GM04504 (cell line): ENCODE data around the gene ERC1.

ENCODE experiments used
- DNase-seq: peaks from one replicate; pipeline ENCODE4 v3.0.0-alpha.2; 2012; ENCODE audit warnings: low read depth

Gene ERC1

GRCh38 chr12:1443421-1444141 is 452.6 kb downstream of the ERC1 start:
- no peak for DNase-seq

- DNase-seq, result no peak
Measured at GRCh38 chr12:1444142-1444516, 453.1 kb downstream of the ERC1 start.

DNA sequence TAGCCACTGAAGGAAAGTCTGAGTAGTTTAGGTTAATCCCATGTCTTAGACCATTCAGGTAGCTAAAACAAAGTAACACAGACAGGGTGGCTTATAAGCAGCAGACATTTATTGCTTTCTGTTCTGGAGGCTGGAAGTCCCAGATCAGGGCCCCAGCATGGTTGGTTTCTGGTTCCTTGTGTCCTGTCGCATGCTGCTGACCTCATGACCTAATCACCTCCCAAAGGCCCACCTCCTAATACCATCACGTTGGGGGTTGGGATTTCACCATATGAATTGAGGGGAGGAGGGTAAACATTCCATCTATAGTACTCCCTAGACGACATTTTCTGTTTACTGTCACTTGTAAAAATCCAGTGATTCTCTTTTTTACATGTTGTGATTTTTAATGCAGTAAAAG is 454.8 kb downstream of the ERC1 start:
- DNase-seq, result no peak

GRCh38 chr12:1448336-1448735 is 457.3 kb downstream of the ERC1 start:
- no peak for DNase-seq

- DNase-seq, result no peak
Measured at GRCh38 chr12:1453810-1454209, 462.8 kb downstream of the ERC1 start.

- DNase-seq, result no peak
Measured at GRCh38 chr12:1456885-1457284, 465.9 kb downstream of the ERC1 start.

GRCh38 chr12:1457901-1458300 is 466.9 kb downstream of the ERC1 start:
- peak; percentile 77 for DNase-seq

GRCh38 chr12:1459339-1459738 is 468.3 kb downstream of the ERC1 start:
- DNase-seq, result no peak

DNA sequence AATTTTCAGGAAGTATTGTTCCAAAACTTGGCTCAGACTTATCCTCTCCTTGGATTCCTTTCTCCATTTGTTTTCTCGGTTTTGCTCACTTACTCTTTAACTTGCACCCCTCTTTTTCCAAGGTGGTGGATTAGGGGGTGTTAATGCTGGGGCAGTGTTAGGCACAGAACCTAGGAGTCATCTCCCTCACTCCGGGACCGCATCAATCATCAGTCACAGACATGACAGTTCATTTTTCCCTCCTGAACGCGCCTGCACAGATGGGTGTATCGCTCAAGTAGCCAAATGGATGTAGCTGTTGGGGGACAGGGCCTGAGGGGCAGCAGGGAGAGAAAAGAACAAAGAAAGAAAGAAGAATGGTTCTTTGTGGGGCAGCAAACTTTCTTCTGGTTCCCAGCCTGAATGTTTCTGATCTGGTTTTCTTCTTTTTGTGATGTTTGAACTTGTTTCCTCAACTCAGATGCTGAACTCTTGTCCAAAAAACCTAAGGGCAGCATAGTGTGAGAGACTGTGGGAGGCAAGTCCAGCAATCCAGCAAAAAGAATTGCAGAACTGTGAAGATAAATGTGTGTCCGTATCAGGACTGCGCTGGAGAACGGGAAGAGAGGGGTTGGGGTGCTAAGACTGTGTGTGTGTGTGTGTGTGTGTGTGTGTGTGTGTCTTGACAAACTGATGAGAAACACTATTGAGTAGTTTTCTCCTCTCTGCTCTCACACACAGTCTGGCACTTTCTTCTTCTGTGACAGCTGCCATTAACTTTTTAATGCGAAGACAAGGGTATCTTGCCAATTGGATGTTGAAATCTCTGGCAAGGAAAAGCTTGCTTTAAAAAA is 472.3 kb downstream of the ERC1 start:
- no peak for DNase-seq

- DNase-seq, result no peak
Measured at GRCh38 chr12:1464925-1465324, 473.9 kb downstream of the ERC1 start.

GRCh38 chr12:1465990-1466389 is 475.0 kb downstream of the ERC1 start:
- DNase-seq, result no peak

DNA sequence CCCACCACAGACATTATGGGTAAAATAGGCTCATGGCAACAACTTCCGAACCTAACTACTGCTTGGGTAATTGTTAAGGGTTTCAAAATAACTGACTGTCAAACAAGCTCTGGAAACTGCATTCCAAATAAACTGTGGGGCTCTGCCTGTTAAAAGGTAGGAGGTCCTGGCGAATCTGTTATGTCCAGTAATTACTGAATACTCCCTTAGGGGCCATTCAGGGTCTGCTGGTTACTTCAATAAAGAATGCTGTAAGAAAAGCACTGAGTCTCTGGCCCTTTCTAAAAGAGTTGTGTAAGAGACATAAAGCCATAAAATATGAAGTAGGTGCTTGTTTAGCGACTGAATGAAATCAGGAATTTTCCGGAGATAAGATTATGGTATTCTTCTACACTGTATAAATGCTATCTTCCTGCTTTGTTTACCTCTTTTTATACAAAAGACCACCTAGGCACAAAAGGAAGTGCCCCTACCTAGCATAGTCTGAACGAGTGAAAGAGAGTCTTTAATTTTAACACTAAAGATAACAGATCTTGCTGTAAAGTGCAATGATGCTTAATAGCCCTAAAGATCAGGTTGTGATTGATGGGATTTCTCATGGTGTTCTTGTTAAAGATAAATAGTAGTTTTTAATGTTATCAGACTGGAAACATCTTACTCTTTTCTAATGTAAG is 475.6 kb downstream of the ERC1 start:
- DNase-seq, result no peak

DNA sequence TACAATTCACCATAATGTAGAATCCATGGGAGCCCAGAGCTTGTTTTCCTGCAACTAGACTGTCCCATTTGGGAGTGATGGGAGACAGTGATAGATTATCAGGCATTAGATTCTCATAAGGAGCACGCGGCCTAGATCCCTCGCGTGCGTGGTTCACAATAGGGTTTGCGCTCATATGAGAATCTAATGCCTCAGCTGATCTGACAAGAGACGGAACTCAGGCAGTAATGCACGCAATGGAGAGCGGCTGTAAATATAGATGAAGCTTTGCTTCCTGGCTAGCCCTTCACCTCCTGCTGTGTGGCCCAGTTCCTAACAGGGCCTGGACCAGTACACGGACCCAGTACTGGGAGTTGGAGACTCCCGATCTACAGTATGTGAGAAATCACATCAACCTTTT is 476.7 kb downstream of the ERC1 start:
- DNase-seq, result no peak

DNA sequence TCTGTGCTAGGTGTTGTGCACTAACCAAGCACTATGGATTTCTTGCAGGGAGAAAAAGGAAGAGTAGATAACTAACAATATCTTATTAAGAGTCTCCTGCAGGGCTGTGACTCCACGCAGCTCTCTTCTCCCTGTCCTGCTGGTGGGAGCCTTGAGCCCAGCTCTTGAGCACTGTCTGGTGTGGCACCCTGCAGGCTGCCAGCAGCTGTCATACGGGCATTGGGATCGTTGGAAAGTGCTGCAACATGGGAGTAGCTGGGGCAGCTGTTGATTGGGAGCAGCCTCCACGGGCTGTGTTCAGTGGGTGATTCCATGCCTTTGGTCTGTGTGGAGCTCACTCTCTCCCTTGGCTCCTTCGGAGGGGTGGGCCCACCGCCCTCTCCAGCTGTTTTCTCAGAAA is 478.0 kb downstream of the ERC1 start:
- DNase-seq, result no peak

GRCh38 chr12:1470051-1470450 is 479.0 kb downstream of the ERC1 start:
- DNase-seq, result no peak

DNA sequence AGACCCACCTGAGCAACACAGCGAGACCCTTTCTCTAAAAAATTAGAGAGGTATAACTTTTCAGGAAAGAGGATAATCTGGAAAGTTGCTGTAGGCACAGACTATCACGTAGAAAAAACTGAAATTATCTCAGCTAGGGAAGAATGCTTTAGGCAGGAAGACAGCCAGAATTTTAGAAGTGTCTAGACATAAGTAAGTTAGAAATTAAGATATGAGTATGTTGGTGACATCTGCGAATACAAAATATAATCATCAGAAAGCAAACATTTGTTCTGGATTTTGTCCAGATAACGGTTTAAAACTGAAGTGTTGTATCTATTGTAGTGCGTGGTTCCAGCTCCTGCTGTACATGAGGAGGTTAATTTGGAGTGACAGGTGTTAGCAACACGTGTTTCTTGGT is 480.2 kb downstream of the ERC1 start:
- DNase-seq, result no peak

GRCh38 chr12:1473418-1473817 is 482.4 kb downstream of the ERC1 start:
- no peak for DNase-seq

DNA sequence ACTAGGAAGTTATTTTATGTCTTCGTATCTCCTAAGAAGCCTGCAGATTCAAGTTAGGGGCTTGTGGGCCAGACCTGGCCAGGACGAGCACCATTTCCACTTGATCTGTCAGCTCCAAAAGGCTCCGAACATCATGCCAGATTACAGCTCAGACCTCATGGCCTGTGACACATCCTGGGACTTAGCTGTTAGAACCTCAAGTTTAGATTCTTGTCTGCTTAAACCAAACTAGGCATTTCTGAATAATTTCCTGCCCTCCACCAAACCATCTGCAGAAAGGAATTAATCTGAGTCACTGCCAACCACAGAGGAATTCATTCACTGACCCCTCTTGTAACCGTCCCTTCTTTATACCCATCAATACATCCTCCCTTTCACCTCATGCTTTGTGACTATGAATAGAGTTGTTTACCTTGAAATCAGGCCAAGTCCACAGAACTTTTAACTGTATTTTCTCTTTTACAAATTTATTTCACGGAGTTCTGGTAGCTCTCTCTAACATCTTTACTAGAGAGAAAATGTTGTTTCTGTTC is 483.1 kb downstream of the ERC1 start:
- DNase-seq, result peak; percentile 91

DNA sequence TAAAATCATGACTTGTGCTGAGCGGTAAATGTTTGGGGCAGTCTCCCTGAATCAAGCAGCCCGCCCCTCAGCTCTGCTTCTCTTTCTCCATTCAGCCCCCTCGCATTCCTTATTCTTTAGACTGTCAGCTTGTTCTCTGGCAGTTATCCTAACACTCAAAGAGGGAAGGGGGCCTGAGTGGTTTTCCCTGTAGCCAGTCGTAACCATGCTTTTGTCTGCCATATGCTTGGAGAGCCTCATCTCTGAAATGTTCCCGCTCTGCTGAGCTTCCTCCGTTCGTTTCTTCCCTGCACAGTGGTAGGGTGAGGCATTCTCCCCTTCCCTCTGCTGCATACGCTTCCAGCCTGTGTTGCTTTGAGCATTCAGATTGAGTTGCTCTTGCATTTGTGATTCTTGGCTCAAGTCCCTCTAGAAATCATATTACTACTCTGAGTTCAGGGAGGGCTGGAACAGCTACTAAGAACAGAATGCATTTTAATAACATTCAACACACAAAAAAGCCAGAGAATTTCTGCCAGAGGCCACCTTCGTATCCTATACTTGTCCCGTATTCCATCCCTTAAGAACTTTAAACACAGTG is 483.6 kb downstream of the ERC1 start:
- DNase-seq, result peak; percentile 65

DNA sequence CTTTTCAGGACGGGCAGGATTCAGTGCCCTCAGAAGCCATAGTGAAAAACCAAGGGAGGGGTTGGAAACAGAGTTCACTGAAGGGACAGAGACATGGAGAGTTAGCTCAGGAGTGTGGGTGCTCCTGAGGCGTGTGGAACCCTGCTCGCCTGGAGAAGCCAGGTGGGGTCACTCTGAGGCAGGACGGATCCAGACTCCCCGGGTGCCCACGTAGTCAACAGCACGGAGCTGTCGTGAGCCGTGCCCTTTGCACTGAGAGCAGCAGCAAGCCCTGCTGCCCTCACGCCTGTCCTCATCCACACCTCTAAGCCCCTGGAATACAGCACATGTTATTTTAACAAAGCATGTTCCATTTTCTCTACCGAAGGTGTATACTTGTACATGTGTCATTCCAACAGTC is 488.6 kb downstream of the ERC1 start:
- no peak for DNase-seq

- no peak for DNase-seq
Measured at GRCh38 chr12:1481326-1481725, 490.3 kb downstream of the ERC1 start.

DNA sequence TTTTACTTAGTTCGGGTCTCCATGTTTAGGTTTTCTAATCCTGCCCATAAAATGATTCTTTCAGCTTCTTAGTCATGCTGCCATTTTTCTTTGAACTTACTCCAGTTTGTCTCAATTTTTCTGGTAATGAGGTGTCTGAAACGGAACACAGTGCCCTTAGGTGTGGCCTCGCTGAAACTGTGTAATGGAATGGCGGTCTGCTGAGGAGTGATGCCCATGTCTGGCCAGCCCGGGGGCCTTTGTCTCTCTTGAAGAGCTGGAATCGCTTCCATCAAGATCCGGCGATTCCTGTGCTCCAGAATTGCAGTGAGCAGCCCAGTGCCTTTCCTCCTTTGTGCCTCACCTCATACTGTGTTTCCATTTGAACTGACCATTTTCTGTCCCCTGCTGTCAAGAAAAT is 490.9 kb downstream of the ERC1 start:
- no peak for DNase-seq
